Measurements from ENCODE around the gene NGDN. TPM values are rescaled to one million over a fixed set of nuclear protein-coding genes. Genes with fewer than 3 reads are reported as not detected.

NGDN gene
- total RNA-seq, 6 experiments from 2014 or later: 22.6 to 29.9 (median 24.1) TPM

- no peak overlapping the region for H3K4me3 Mint-ChIP-seq
- no peak for TF ChIP-seq CTCF (IDR thresholded peaks at IDR 0.05)
- no peak overlapping the region for H3K27ac Mint-ChIP-seq
- H3K9me3 Mint-ChIP-seq: no peaks in the 10 kb centered on the region
- no peak for DNase-seq
- no peaks in the 10 kb centered on the region for H3K36me3 Mint-ChIP-seq (ENCODE audit: low read depth)
- no peaks in the 10 kb centered on the region for H3K4me1 Mint-ChIP-seq (ENCODE audit: low read depth)
- H3K27me3 Mint-ChIP-seq (ENCODE audit: insufficient read depth): peaks cover 13% of the 10 kb centered on the region
Measured at GRCh38 chr14:23525611-23526010, 56.1 kb downstream of the NGDN start.

Other genes with a start within 250 kb of the NGDN start
- not detected for gene RNF212B, start 231.8 kb upstream of the NGDN start, total RNA-seq (2021; fragmentation: NEBNext Ultra II Directional; extraction: Animal tissue kit (Norgen Biotek cat#: 25700))
- 1 to 10 TPM; 7.3 to 9.2 (median 7.5) TPM for gene HOMEZ, start 183.6 kb upstream of the NGDN start, total RNA-seq (2021; fragmentation: NEBNext Ultra II Directional; extraction: Animal tissue kit (Norgen Biotek cat#: 25700))
- gene PPP1R3E, start 166.8 kb upstream of the NGDN start, total RNA-seq (2021; fragmentation: NEBNext Ultra II Directional; extraction: Animal tissue kit (Norgen Biotek cat#: 25700)): 1 to 10 TPM; 2.3 to 3.8 (median 2.6) TPM
- 10 to 100 TPM; 28.7 to 32.4 (median 31.1) TPM for gene BCL2L2, start 162.9 kb upstream of the NGDN start, total RNA-seq (2021; fragmentation: NEBNext Ultra II Directional; extraction: Animal tissue kit (Norgen Biotek cat#: 25700))
- gene PABPN1, start 148.2 kb upstream of the NGDN start, total RNA-seq (2021; fragmentation: NEBNext Ultra II Directional; extraction: Animal tissue kit (Norgen Biotek cat#: 25700)): 100 to 1,000 TPM; 128 to 147 (median 137) TPM
- gene SLC22A17, start 116.8 kb upstream of the NGDN start, total RNA-seq (2021; fragmentation: NEBNext Ultra II Directional; extraction: Animal tissue kit (Norgen Biotek cat#: 25700)): 10 to 100 TPM; 11.7 to 15.6 (median 13.1) TPM
- 10 to 100 TPM in 5 of 6 experiments, 1 to 10 TPM in 1; 8.8 to 13.5 (median 12.3) TPM for gene EFS, start 104.5 kb upstream of the NGDN start, total RNA-seq (2021; fragmentation: NEBNext Ultra II Directional; extraction: Animal tissue kit (Norgen Biotek cat#: 25700))
- gene IL25, start 96.9 kb upstream of the NGDN start, total RNA-seq (2021; fragmentation: NEBNext Ultra II Directional; extraction: Animal tissue kit (Norgen Biotek cat#: 25700)): not detected
- not detected for gene CMTM5, start 92.7 kb upstream of the NGDN start, total RNA-seq (2021; fragmentation: NEBNext Ultra II Directional; extraction: Animal tissue kit (Norgen Biotek cat#: 25700))
- not detected for gene MYH6, start 61.4 kb upstream of the NGDN start, total RNA-seq (2021; fragmentation: NEBNext Ultra II Directional; extraction: Animal tissue kit (Norgen Biotek cat#: 25700))
- gene MYH7, start 34.0 kb upstream of the NGDN start, total RNA-seq (2021; fragmentation: NEBNext Ultra II Directional; extraction: Animal tissue kit (Norgen Biotek cat#: 25700)): not detected
- gene ZFHX2, start 82.1 kb downstream of the NGDN start, total RNA-seq (2021; fragmentation: NEBNext Ultra II Directional; extraction: Animal tissue kit (Norgen Biotek cat#: 25700)): 1 to 10 TPM in 4 of 6 experiments, under 1 TPM in 2; 0.63 to 4.2 (median 1.7) TPM
- 10 to 100 TPM; 10.4 to 14.1 (median 11.0) TPM for gene THTPA, start 86.6 kb downstream of the NGDN start, total RNA-seq (2021; fragmentation: NEBNext Ultra II Directional; extraction: Animal tissue kit (Norgen Biotek cat#: 25700))
- gene AP1G2, start 98.1 kb downstream of the NGDN start, total RNA-seq (2021; fragmentation: NEBNext Ultra II Directional; extraction: Animal tissue kit (Norgen Biotek cat#: 25700)): 1 to 10 TPM; 1.6 to 8.3 (median 2.2) TPM
- not detected for gene JPH4, start 109.1 kb downstream of the NGDN start, total RNA-seq (2021; fragmentation: NEBNext Ultra II Directional; extraction: Animal tissue kit (Norgen Biotek cat#: 25700))
- under 1 TPM; 0.31 to 0.91 (median 0.51) TPM for gene DHRS2, start 166.7 kb downstream of the NGDN start, total RNA-seq (2021; fragmentation: NEBNext Ultra II Directional; extraction: Animal tissue kit (Norgen Biotek cat#: 25700))